Loucy (cell line): ENCODE results near the gene VCAN.

Experiments used
- EZH2phosphoT487 ChIP-seq: fragments of 200-600 bp; IDR thresholded peaks from 2 replicates; pipeline ENCODE4 v1.6.1; 2018; ENCODE audit warnings: antibody characterized with exemption, mild to moderate bottlenecking, moderate library complexity, borderline replicate concordance
- TF ChIP-seq, protein P1 (sequence below): fragments of 200-600 bp; sonication (generic); conservative IDR thresholded peaks from 2 replicates; pipeline ENCODE4 v1.5.1; 2014; ENCODE audit warnings: mild to moderate bottlenecking, antibody characterized with exemption, low read length

DNA sequence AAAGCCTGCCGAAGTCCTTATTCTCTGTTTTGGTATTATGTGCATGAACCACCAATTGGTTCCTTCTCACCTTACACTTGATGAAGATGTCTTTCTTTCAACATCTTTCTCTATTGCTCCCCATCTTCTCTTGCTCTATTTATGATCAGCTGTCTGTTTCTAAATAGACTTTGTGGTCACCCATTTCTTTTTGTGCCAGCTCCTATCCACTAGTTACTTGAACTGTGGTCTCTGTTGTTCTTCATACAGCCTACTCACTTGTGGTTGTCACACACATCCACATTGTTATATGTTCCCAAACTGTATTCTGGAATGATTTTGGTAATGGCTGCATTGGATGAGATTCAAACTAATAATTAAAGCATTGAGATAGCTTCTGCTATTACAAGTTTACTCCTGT lies 11.4 kb downstream of the VCAN start:
- TF ChIP-seq, protein P1, sequence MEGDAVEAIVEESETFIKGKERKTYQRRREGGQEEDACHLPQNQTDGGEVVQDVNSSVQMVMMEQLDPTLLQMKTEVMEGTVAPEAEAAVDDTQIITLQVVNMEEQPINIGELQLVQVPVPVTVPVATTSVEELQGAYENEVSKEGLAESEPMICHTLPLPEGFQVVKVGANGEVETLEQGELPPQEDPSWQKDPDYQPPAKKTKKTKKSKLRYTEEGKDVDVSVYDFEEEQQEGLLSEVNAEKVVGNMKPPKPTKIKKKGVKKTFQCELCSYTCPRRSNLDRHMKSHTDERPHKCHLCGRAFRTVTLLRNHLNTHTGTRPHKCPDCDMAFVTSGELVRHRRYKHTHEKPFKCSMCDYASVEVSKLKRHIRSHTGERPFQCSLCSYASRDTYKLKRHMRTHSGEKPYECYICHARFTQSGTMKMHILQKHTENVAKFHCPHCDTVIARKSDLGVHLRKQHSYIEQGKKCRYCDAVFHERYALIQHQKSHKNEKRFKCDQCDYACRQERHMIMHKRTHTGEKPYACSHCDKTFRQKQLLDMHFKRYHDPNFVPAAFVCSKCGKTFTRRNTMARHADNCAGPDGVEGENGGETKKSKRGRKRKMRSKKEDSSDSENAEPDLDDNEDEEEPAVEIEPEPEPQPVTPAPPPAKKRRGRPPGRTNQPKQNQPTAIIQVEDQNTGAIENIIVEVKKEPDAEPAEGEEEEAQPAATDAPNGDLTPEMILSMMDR = no peak
- TF ChIP-seq EZH2phosphoT487 = no peak
